ENCODE results near the gene ELMOD1.

Gene ELMOD1

GRCh38 chr11:107711861-107712755, 121.2 kb downstream of the ELMOD1 start, which contains the start of gene SLN:
Gene SLN, minus strand, starts transcription at chr11:107712056.
- peaks cover 2% of the 10 kb centered on the region for H3K27me3 ChIP-seq (replicated peaks; ENCODE audit: control insufficient read depth, insufficient read depth, low read length)
- no peak for TF ChIP-seq CTCF (IDR thresholded peaks at IDR 0.05; ENCODE audit: insufficient read depth, low read length, poor library complexity, severe bottlenecking)
- no peak within 1 kb of the TSS for H3K4me3 ChIP-seq (replicated peaks; ENCODE audit: low read depth, low read length)
- no peaks in the 10 kb centered on the region for H3K36me3 ChIP-seq (ENCODE audit: control insufficient read depth, insufficient read depth, low read length)
- DNase-seq (ENCODE audit: extremely low read depth, insufficient read length), result no peak

- no peaks in the 10 kb centered on the region for H3K36me3 ChIP-seq (ENCODE audit: control insufficient read depth, insufficient read depth, low read length)
- no peak overlapping the region for H3K4me3 ChIP-seq (replicated peaks; ENCODE audit: low read depth, low read length)
- no peak for DNase-seq (ENCODE audit: extremely low read depth, insufficient read length)
- no peak for TF ChIP-seq CTCF (IDR thresholded peaks at IDR 0.05; ENCODE audit: insufficient read depth, low read length, poor library complexity, severe bottlenecking)
- H3K27me3 ChIP-seq (replicated peaks; ENCODE audit: control insufficient read depth, insufficient read depth, low read length), result peaks cover 2% of the 10 kb centered on the region
Observed at GRCh38 chr11:107713009-107713408, 122.1 kb downstream of the ELMOD1 start.
